HepG2 (cell line): ENCODE results near the gene STRN4. TPM values are rescaled to one million over a fixed set of nuclear protein-coding genes. Genes with fewer than 3 reads are reported as not detected.

Experiments used
- AFF4 ChIP-seq: sonication (generic); formaldehyde crosslinking; IDR thresholded peaks from 2 replicates; pipeline ENCODE4 v1.4.0; 2020; ENCODE audit warnings: missing genetic modification reagents
- DNMT1 ChIP-seq: sonication (generic); formaldehyde crosslinking; IDR thresholded peaks from 2 replicates; pipeline ENCODE4 v1.5.1; 2020; ENCODE audit warnings: mild to moderate bottlenecking, missing genetic modification reagents
- DZIP1 ChIP-seq: sonication (generic); formaldehyde crosslinking; IDR thresholded peaks from 2 replicates; pipeline ENCODE4 v1.5.0; 2020; ENCODE audit warnings: mild to moderate bottlenecking, missing genetic modification reagents
- ETV5 ChIP-seq: IDR thresholded peaks from 2 replicates; pipeline ENCODE4 v1.6.1; 2018; ENCODE audit warnings: missing biosample characterization, missing genetic modification reagents, inconsistent platforms, borderline replicate concordance
- FOXC1 ChIP-seq: sonication (generic); formaldehyde crosslinking; IDR thresholded peaks from 2 replicates; pipeline ENCODE4 v1.8.0; 2022; ENCODE audit warnings: mild to moderate bottlenecking, missing genetic modification reagents, borderline replicate concordance
- MEIS1 ChIP-seq: sonication (generic); formaldehyde crosslinking; IDR thresholded peaks from 2 replicates; pipeline ENCODE4 v1.9.0; 2021; ENCODE audit warnings: mild to moderate bottlenecking, missing genetic modification reagents, moderate library complexity, borderline replicate concordance
- MTA1 ChIP-seq: sonication (generic); formaldehyde crosslinking; IDR thresholded peaks from 2 replicates; pipeline ENCODE4 v1.4.0; 2020; ENCODE audit warnings: missing genetic modification reagents, mild to moderate bottlenecking, borderline replicate concordance
- MTA3 ChIP-seq: sonication (generic); formaldehyde crosslinking; IDR thresholded peaks from 2 replicates; pipeline ENCODE4 v1.4.0; 2020; ENCODE audit warnings: missing genetic modification reagents
- MYC ChIP-seq: sonication (generic); formaldehyde crosslinking; IDR thresholded peaks from 2 replicates; pipeline ENCODE4 v1.9.0; 2021; ENCODE audit warnings: missing genetic modification reagents, borderline replicate concordance
- NFKB2 ChIP-seq: sonication (generic); formaldehyde crosslinking; IDR thresholded peaks from 2 replicates; pipeline ENCODE4 v1.4.0; 2020; ENCODE audit warnings: missing genetic modification reagents, borderline replicate concordance
- PHF8 ChIP-seq: sonication (generic); formaldehyde crosslinking; IDR thresholded peaks from 2 replicates; pipeline ENCODE4 v1.5.0; 2020; ENCODE audit warnings: missing genetic modification reagents
- TFAP4 ChIP-seq: sonication (generic); IDR thresholded peaks from 2 replicates; pipeline ENCODE4 v1.6.1; 2016; ENCODE audit warnings: low read depth, borderline replicate concordance
- TGIF2 ChIP-seq: IDR thresholded peaks from 2 replicates; pipeline ENCODE4 v1.6.1; 2016; ENCODE audit warnings: control low read depth, missing compliant biosample characterization
- ZMAT5 ChIP-seq: sonication (generic); formaldehyde crosslinking; IDR thresholded peaks from 2 replicates; pipeline ENCODE4 v1.5.0; 2020; ENCODE audit warnings: mild to moderate bottlenecking, low read depth, missing genetic modification reagents, borderline replicate concordance
- ZMYM3 ChIP-seq: sonication (generic); formaldehyde crosslinking; IDR thresholded peaks from 2 replicates; pipeline ENCODE4 v1.5.1; 2020; ENCODE audit warnings: mild to moderate bottlenecking, missing genetic modification reagents
- ZNF350 ChIP-seq: sonication (generic); formaldehyde crosslinking; IDR thresholded peaks from 2 replicates; pipeline ENCODE4 v1.4.0; 2020; ENCODE audit warnings: mild to moderate bottlenecking, low read depth, missing genetic modification reagents, borderline replicate concordance
- ZNF790 ChIP-seq: sonication (generic); formaldehyde crosslinking; IDR thresholded peaks from 2 replicates; pipeline ENCODE4 v1.8.0; 2022; ENCODE audit warnings: missing genetic modification reagents, mild to moderate bottlenecking, borderline replicate concordance
- ZNF891 ChIP-seq: sonication (generic); formaldehyde crosslinking; IDR thresholded peaks from 2 replicates; pipeline ENCODE4 v1.5.0; 2020; ENCODE audit warnings: mild to moderate bottlenecking, missing genetic modification reagents
- polyA plus RNA-seq, 8 experiments: library from polyadenylated mRNA; depleted of rRNA in 3 of 8; stranded (reverse) in 7 of 8; unstranded in 1 of 8; fragments of >200 nt; fragmentation: Illumina TruSeq in 4 of 8; extraction: Trizol in 4 of 8; gene quantifications; 2 replicates each; pipeline versions ENCODE4 v1.2.1 to v1.2.3, GENCODE V29; 2011 to 2016; ENCODE audit warnings: low read depth in 4 of 8, missing spikeins in 1 of 8, mixed read lengths in 1 of 8; ENCODE audit not compliant: insufficient read depth in 1 of 8
- total RNA-seq, 5 experiments: library from RNA; depleted of rRNA; stranded (reverse); fragments of >200 nt; fragmentation: Illumina TruSeq; extraction: Trizol; gene quantifications; 2 replicates each; pipeline ENCODE4 v1.2.3, GENCODE V29; 2016; ENCODE audit warnings: low read depth in 1 of 5

Gene STRN4
- total and polyA plus RNA-seq, 2 of the 13 experiments (the other 11 are each of a cell fraction or from before 2014, with no cell fraction given): 43.1 to 57.3 TPM

- TF ChIP-seq AFF4 (no peak), MTA3 (no peak), DNMT1 (CRISPR knock-in tag) (no peak), ZMYM3 (CRISPR knock-in tag) (no peak), ZNF790 (no peak), MTA1 (peak; percentile 64; the same call in 1 of the 2 replicates), MEIS1 (0 out of 2 replicates have a peak, but pooled peaks have one; percentile 66), ZNF891 (CRISPR knock-in tag) (0 out of 2 replicates have a peak, but pooled peaks have one; percentile 63), NFKB2 (CRISPR knock-in tag) (peak; percentile 48; the same call in 1 of the 2 replicates), DZIP1 (0 out of 2 replicates have a peak, but pooled peaks have one; percentile 69), ZMAT5 (CRISPR knock-in tag) (no peak), TGIF2 (CRISPR knock-in tag) (no peak), FOXC1 (no peak), ZNF350 (CRISPR knock-in tag) (no peak), MYC (peak; percentile 31; the same call in 1 of the 2 replicates), PHF8 (CRISPR knock-in tag) (peak; percentile 59), TFAP4 (peak; percentile 57; the same call in 1 of the 2 replicates), ETV5 (CRISPR knock-in tag) (no peak)
Observed at GRCh38 chr19:46745521-46746280, 549 bp downstream of the STRN4 start, which contains the start of gene FKRP (continued).
